ENCODE data around the gene DIPK1B. TPM values are rescaled to one million over a fixed set of nuclear protein-coding genes. Genes with fewer than 3 reads are reported as not detected.

DIPK1B gene
- total RNA-seq, 1 donor = 0.45 TPM

DNA sequence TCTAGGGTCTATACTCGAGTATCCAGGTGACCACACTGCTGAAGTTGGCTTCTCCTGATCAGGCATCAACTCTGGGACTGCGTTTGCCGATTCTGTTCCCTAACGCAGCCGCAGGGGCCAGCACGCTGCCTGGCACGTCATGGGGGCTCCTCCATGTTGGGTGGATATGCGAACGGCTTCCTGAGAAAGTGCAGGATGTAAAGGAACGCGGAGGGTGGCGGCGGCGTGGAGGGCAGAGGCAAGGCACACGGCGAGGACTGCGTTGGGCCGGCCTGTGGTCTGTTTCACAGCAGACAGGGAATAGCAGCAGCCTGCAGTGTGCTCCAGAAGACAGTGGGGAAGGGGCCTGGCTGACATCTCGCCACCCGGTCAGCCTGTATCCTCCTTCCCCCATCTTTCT lies 26.6 kb downstream of the DIPK1B start:
- DNase-seq (ENCODE audit: low read depth) = no peak
- TF ChIP-seq, protein P1, sequence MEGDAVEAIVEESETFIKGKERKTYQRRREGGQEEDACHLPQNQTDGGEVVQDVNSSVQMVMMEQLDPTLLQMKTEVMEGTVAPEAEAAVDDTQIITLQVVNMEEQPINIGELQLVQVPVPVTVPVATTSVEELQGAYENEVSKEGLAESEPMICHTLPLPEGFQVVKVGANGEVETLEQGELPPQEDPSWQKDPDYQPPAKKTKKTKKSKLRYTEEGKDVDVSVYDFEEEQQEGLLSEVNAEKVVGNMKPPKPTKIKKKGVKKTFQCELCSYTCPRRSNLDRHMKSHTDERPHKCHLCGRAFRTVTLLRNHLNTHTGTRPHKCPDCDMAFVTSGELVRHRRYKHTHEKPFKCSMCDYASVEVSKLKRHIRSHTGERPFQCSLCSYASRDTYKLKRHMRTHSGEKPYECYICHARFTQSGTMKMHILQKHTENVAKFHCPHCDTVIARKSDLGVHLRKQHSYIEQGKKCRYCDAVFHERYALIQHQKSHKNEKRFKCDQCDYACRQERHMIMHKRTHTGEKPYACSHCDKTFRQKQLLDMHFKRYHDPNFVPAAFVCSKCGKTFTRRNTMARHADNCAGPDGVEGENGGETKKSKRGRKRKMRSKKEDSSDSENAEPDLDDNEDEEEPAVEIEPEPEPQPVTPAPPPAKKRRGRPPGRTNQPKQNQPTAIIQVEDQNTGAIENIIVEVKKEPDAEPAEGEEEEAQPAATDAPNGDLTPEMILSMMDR (IDR thresholded peaks at IDR 0.05; ENCODE audit: insufficient read depth, low read length) = no peak
- no peak overlapping the region for H3K4me3 ChIP-seq (ENCODE audit: low read depth, low read length)

DNA sequence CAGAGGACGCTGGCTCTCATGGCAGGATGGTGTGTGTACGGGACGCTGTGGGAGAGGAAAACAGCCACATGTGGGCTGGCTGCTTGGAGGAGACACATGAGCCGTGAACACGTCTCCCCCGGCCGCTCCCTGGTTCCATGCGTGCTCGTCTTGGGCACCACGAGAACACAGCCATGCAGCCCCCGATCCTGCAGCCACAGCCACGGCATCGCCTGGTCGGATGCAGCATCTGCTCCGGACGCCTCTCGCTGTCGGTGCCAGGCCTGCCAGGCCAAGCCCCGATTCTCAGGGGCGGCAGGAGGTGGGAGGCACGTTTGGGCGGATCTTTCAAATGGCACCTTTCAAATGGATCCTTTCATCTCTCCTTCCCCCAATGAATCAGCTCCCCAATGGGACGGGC lies 27.1 kb downstream of the DIPK1B start:
- H3K4me3 ChIP-seq (ENCODE audit: low read depth, low read length) = no peak overlapping the region
- TF ChIP-seq, protein P1 (IDR thresholded peaks at IDR 0.05; ENCODE audit: insufficient read depth, low read length) = no peak
- DNase-seq (ENCODE audit: low read depth) = no peak

GRCh38 chr9:136740069-136740468 lies 27.7 kb downstream of the DIPK1B start:
- DNase-seq (ENCODE audit: low read depth) = no peak
- TF ChIP-seq, protein P1 (IDR thresholded peaks at IDR 0.05; ENCODE audit: insufficient read depth, low read length) = no peak
- no peak overlapping the region for H3K4me3 ChIP-seq (ENCODE audit: low read depth, low read length)

DNA sequence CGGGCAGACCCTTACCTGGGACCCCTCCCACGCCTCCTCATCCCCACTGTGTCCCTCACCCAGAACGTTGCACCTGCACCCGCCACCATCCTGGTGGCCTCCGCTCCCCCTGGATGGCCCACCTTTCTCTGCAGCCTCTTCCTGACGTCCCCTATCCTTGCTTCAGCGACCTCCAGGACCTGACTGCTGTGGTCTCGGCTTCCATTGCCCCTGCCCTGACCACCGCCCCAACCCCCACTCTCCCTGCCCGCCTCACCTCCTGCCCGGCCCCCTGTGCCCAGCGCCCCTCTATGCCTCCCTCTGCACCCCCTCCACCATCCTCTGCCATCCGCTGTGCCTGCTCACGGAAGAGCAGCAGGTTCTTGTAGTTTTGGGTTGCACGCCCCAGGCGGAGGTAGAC lies 28.1 kb downstream of the DIPK1B start:
- DNase-seq (ENCODE audit: low read depth) = no peak
- TF ChIP-seq, protein P1 (IDR thresholded peaks at IDR 0.05; ENCODE audit: insufficient read depth, low read length) = no peak

GRCh38 chr9:136740971-136741882 lies 28.9 kb downstream of the DIPK1B start:
- TF ChIP-seq, protein P1 (IDR thresholded peaks at IDR 0.05; ENCODE audit: insufficient read depth, low read length) = no peak
- peak; percentile 28 for DNase-seq (ENCODE audit: low read depth)
- no peak overlapping the region for H3K4me3 ChIP-seq (ENCODE audit: low read depth, low read length)

More for the DNA sequence above, 28.1 kb downstream of the DIPK1B start:
- H3K4me3 ChIP-seq (ENCODE audit: low read depth, low read length) = no peak overlapping the region

- TF ChIP-seq, protein P1 (IDR thresholded peaks at IDR 0.05; ENCODE audit: insufficient read depth, low read length) = no peak
- no peak for DNase-seq (ENCODE audit: low read depth)
- H3K4me3 ChIP-seq (ENCODE audit: low read depth, low read length) = no peak overlapping the region
These were observed 29.7 kb downstream of the DIPK1B start for GRCh38 chr9:136741883-136742571.

Measured in fibroblast of the aortic adventitia (primary cell).